HepG2 (cell line): ENCODE results near the gene AFF2. TPM values are rescaled to one million over a fixed set of nuclear protein-coding genes. Genes with fewer than 3 reads are reported as not detected.

Experiments used
- ATAC-seq: fragments of 200-7000 bp; cut with Tn5 transposase; 3 replicates; pipeline ENCODE4 v1.9.1; 2020; ENCODE audit warnings: mild to moderate bottlenecking, moderate library complexity
- BruUV-seq: library from RNA; stranded (reverse); fragments of 400-500 nt; replicated peaks from 2 replicates; lab custom pipeline; 2021; lab: Mats Ljungman, UMichigan
- CTCF ChIA-PET: fragments of 300-600 bp; formaldehyde crosslinking; extraction: SDS; loops from one replicate; lab custom pipeline; 2021; ENCODE audit warnings: low total read pairs, inconsistent platforms, low intra/inter-chr PET ratio; lab: Yijun Ruan, JAX
- POLR2A ChIA-PET: fragments of 350-600 bp; sonication (Branson Sonifier 250); formaldehyde crosslinking; loops from one replicate; lab custom pipeline; 2020; ENCODE audit warnings: antibody characterized with exemption, inconsistent platforms; lab: Yijun Ruan, JAX
- DNase-seq: peaks from one replicate; pipeline ENCODE4 v3.0.0-alpha.2; 2015; ENCODE audit warnings: low spot score
- FAIRE-seq: peaks from 3 replicates; lab custom pipeline; 2011; peaks lifted over from hg19 to GRCh38; lab: Jason Lieb, UNC
- H2AFZ ChIP-seq: one replicate; pipeline ENCODE4 v1.6.1; 2011; ENCODE audit warnings: low read length, inconsistent platforms
- H3K27ac ChIP-seq: fragments of 300-600 bp; 3 replicates; pipeline ENCODE4 v1.8.0; 2011; ENCODE audit warnings: mixed run types, mild to moderate bottlenecking, mixed read lengths, low read length, inconsistent platforms; ENCODE audit not compliant: insufficient read depth; ENCODE audit errors: extremely low read length
- H3K27me3 ChIP-seq, 2 experiments: fragments of 200-600 bp in 1 of 2; 2 replicates in 1 of 2; 3 replicates in 1 of 2; pipeline versions ENCODE4 v1.6.0 to v1.8.0; 2011; ENCODE audit warnings: low read length in 2 of 2, mild to moderate bottlenecking in 2 of 2, moderate library complexity in 2 of 2, inconsistent platforms in 1 of 2; ENCODE audit not compliant: insufficient read depth in 2 of 2, control insufficient read depth in 1 of 2
- H3K36me3 ChIP-seq, 2 experiments: fragments of 200-600 bp in 1 of 2; replicated peaks in 1 of 2; 2 replicates in 1 of 2; 3 replicates in 1 of 2; pipeline versions ENCODE4 v1.5.1 to v1.8.0; 2011; ENCODE audit warnings: low read length in 2 of 2, inconsistent platforms in 1 of 2; ENCODE audit not compliant: insufficient read depth in 2 of 2, control insufficient read depth in 1 of 2
- H3K4me1 ChIP-seq: 2 replicates; pipeline ENCODE4 v1.5.1; 2012; ENCODE audit warnings: low read length, inconsistent platforms; ENCODE audit not compliant: insufficient read depth
- H3K4me2 ChIP-seq: 2 replicates; pipeline ENCODE4 v1.6.0; 2011; ENCODE audit warnings: low read depth, low read length, inconsistent platforms
- H3K4me3 ChIP-seq, 3 experiments: fragments of 200-600 bp in 1 of 3; sonication (generic), shearing (Covaris generic) in 1 of 3; replicated peaks in 1 of 3; 2 replicates each; pipeline ENCODE4 v1.5.1; 2011 to 2016; ENCODE audit warnings: low read length in 3 of 3, inconsistent platforms in 2 of 3, low read depth in 2 of 3, mild to moderate bottlenecking in 2 of 3, control low read depth in 1 of 3, mixed read lengths in 1 of 3; ENCODE audit not compliant: insufficient read depth in 1 of 3
- H3K79me2 ChIP-seq: one replicate; pipeline ENCODE4 v1.6.1; 2011; ENCODE audit warnings: low read length, inconsistent platforms; ENCODE audit not compliant: insufficient read depth
- H3K9ac ChIP-seq: 2 replicates; pipeline ENCODE4 v1.6.0; 2011; ENCODE audit warnings: mild to moderate bottlenecking, low read depth, low read length, inconsistent platforms; ENCODE audit not compliant: insufficient read depth
- H3K9me3 ChIP-seq: 2 replicates; pipeline ENCODE4 v1.5.1; 2012; ENCODE audit warnings: mild to moderate bottlenecking, low read length
- H4K20me1 ChIP-seq: 2 replicates; pipeline ENCODE4 v1.6.0; 2011; ENCODE audit warnings: inconsistent platforms, mild to moderate bottlenecking, low read length, moderate library complexity; ENCODE audit not compliant: insufficient read depth
- DDIT3 ChIP-seq: sonication (generic); formaldehyde crosslinking; IDR thresholded peaks from 2 replicates; pipeline ENCODE4 v1.4.0; 2020; ENCODE audit warnings: mild to moderate bottlenecking, missing genetic modification reagents
- HIVEP1 ChIP-seq: sonication (generic); formaldehyde crosslinking; IDR thresholded peaks from 2 replicates; pipeline ENCODE4 v1.4.0; 2020; ENCODE audit warnings: mild to moderate bottlenecking, missing genetic modification reagents
- HNRNPH1 ChIP-seq: fragments of 200-400 bp; formaldehyde crosslinking; optimal IDR thresholded peaks from 2 replicates; pipeline ENCODE3; 2017; ENCODE audit warnings: mild to moderate bottlenecking, low read depth, low read length
- MYNN ChIP-seq: sonication (generic); formaldehyde crosslinking; IDR thresholded peaks from 2 replicates; pipeline ENCODE4 v1.4.0; 2020; ENCODE audit warnings: mild to moderate bottlenecking, low read depth, missing genetic modification reagents
- TARDBP ChIP-seq: sonication (generic); formaldehyde crosslinking; IDR thresholded peaks from 2 replicates; pipeline ENCODE4 v1.8.0; 2022; ENCODE audit warnings: mild to moderate bottlenecking, missing genetic modification reagents
- ZBTB49 ChIP-seq: sonication (generic); formaldehyde crosslinking; IDR thresholded peaks from 2 replicates; pipeline ENCODE4 v1.4.0; 2020; ENCODE audit warnings: missing genetic modification reagents, borderline replicate concordance
- WGBS: methylation state at CpG from one replicate; pipeline ENCODE4 v1.1.6; 2017; ENCODE audit warnings: low lambda C conversion rate; 5-methylcytosine and 5-hydroxymethylcytosine counted together
- in situ Hi-C: cut with HindIII; loops from 2 replicates; pipeline ENCODE4 v1.10.0; 2017; ENCODE audit warnings: low pct_unique_long_range_greater_than_20kb; ENCODE audit not compliant: extremely low pct_ligation_motif_present
- intact Hi-C: fragments of 100-400 bp; cut with micrococcal nuclease; formaldehyde crosslinking; loops from one replicate; pipeline ENCODE4 v1.10.0; 2022; ENCODE audit not compliant: unreplicated experiment
- polyA plus RNA-seq, 8 experiments: library from polyadenylated mRNA; depleted of rRNA in 3 of 8; stranded (reverse) in 7 of 8; unstranded in 1 of 8; fragments of >200 nt; fragmentation: Illumina TruSeq in 4 of 8; extraction: Trizol in 4 of 8; gene quantifications; 2 replicates each; pipeline versions ENCODE4 v1.2.1 to v1.2.3, GENCODE V29; 2011 to 2016; ENCODE audit warnings: low read depth in 4 of 8, missing spikeins in 1 of 8, mixed read lengths in 1 of 8; ENCODE audit not compliant: insufficient read depth in 1 of 8
- total RNA-seq, 5 experiments: library from RNA; depleted of rRNA; stranded (reverse); fragments of >200 nt; fragmentation: Illumina TruSeq; extraction: Trizol; gene quantifications; 2 replicates each; pipeline ENCODE4 v1.2.3, GENCODE V29; 2016; ENCODE audit warnings: low read depth in 1 of 5

AFF2 gene
- total and polyA plus RNA-seq, 2 of the 13 experiments (the other 11 are each of a cell fraction or from before 2014, with no cell fraction given): not detected

DNA sequence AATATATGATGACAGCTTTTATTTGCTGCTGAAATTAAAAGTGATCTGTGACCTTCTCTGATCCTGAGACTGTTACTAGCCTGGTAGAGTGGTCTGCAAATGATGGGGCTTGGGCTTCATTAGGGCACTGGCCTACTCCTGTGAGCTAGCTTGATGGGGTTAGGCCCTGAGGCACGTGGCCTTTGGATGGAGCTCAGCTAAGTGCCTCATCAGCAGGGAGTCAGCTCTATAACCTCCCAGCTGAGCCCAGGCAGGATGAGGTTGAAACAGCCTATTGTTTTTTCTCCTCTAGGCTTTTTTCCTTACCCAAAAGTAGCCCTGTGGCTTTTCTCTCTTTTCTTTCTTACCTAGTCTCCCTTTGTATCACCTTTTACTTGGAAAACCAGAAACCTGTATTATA, 92.2 kb downstream of the AFF2 start:
- no peaks in the 10 kb centered on the region for H3K36me3 ChIP-seq
- no peaks in the 10 kb centered on the region for H3K4me1 ChIP-seq
- no peak overlapping the region for H3K4me2 ChIP-seq
- ChIA-PET POLR2A (no interaction called here), CTCF (no interaction called here)
- in situ Hi-C loops (no loop called here), intact Hi-C loops (no loop called here)
- no peak overlapping the region for H2AFZ ChIP-seq
- no peak overlapping the region for H3K4me3 ChIP-seq
- WGBS: no CpG with 5 or more reads among the region's 1 CpG
- no peaks in the 10 kb centered on the region for H3K9me3 ChIP-seq
- H3K79me2 ChIP-seq: no peaks in the 10 kb centered on the region
- FAIRE-seq: no peak
- no TSS peak for BruUV-seq
- no peak for DNase-seq
- H4K20me1 ChIP-seq: no peaks in the 10 kb centered on the region
- no peak overlapping the region for H3K27ac ChIP-seq
- no peak for ATAC-seq
- TF ChIP-seq HNRNPH1: no peak
- TF ChIP-seq HIVEP1 (CRISPR knock-in tag): no peak
- no peak for TF ChIP-seq ZBTB49 (CRISPR knock-in tag)
- no peak for TF ChIP-seq MYNN (CRISPR knock-in tag)
- no peak for TF ChIP-seq TARDBP (CRISPR knock-in tag)
- no peak overlapping the region for H3K9ac ChIP-seq
- no peaks in the 10 kb centered on the region for H3K27me3 ChIP-seq

GRCh38 chrX:148593146-148593545, 92.7 kb downstream of the AFF2 start:
- Histone ChIP-seq H3K27me3 (no peaks in the 10 kb centered on the region), H3K36me3 (no peaks in the 10 kb centered on the region), H3K27ac (no peak overlapping the region), H3K9me3 (no peaks in the 10 kb centered on the region), H3K4me3 (no peak overlapping the region), H3K4me2 (no peak overlapping the region), H3K4me1 (no peaks in the 10 kb centered on the region), H4K20me1 (no peaks in the 10 kb centered on the region), H3K79me2 (no peaks in the 10 kb centered on the region), H3K9ac (no peak overlapping the region), H2AFZ (no peak overlapping the region)
- in situ Hi-C loops (no loop called here), intact Hi-C loops (no loop called here)
- DNase-seq: no peak
- ATAC-seq: no peak
- no peak for TF ChIP-seq DDIT3
- POLR2A ChIA-PET: no interaction called here
- no TSS peak for BruUV-seq
- 6% methylated on average over 2 of the region's 2 CpGs for WGBS
- FAIRE-seq: no peak
- CTCF ChIA-PET: no interaction called here
